Measurements from ENCODE around the gene ATG9A. TPM values are rescaled to one million over a fixed set of nuclear protein-coding genes. Genes with fewer than 3 reads are reported as not detected.

Gene ATG9A
- total RNA-seq: 52.5 and 113 TPM in 2 replicates

GRCh38 chr2:219229305-219230058 is at the start of gene ATG9A, which contains the start of gene ANKZF1:
Gene ATG9A (minus strand): TSS chr2:219229636. CDS start chr2:219228024, 1,612 bp downstream.
Gene ANKZF1 (plus strand): TSS chr2:219229806. CDS start chr2:219230258, 452 bp downstream.

GRCh38 chr2:219253753-219254589 is 24.5 kb upstream of the ATG9A start, which contains the start of gene TUBA4A:
Gene TUBA4A (minus strand): TSS chr2:219253918. CDS start chr2:219253858, 60 bp downstream.

GRCh38 chr2:219252900-219253752 is 23.7 kb upstream of the ATG9A start, which contains the start of gene TUBA4B:
Gene TUBA4B (plus strand): TSS chr2:219253243. CDS start chr2:219253408, 165 bp downstream.

GRCh38 chr2:219245148-219245898 is 15.9 kb upstream of the ATG9A start, which contains the start of the genes GLB1L and STK16:
Gene GLB1L (minus strand): TSS chr2:219245444. CDS start chr2:219243573, 1,871 bp downstream.
Gene STK16 (plus strand): TSS chr2:219245479. CDS start chr2:219246000, 521 bp downstream.

GRCh38 chr2:219218732-219219701 is 10.4 kb downstream of the ATG9A start, which contains the start of gene ABCB6:
Gene ABCB6 (minus strand): TSS chr2:219218958. CDS start chr2:219218673, 285 bp downstream.

GRCh38 chr2:219206328-219207133 is 22.9 kb downstream of the ATG9A start, which contains the start of gene ZFAND2B:
Gene ZFAND2B (plus strand): TSS chr2:219206782. CDS start chr2:219206988, 206 bp downstream.

GRCh38 chr2:219177552-219178376 is 51.7 kb downstream of the ATG9A start, which contains the start of gene RETREG2:
Gene RETREG2 (plus strand): TSS chr2:219178275. CDS start chr2:219178353, 78 bp downstream.

GRCh38 chr2:219176818-219177551 is 52.5 kb downstream of the ATG9A start, which contains the start of gene CNPPD1:
Gene CNPPD1 (minus strand): TSS chr2:219176925. CDS start chr2:219176828, 97 bp downstream.

GRCh38 chr2:219169930-219170654 is 59.3 kb downstream of the ATG9A start, which contains the start of gene SLC23A3:
Gene SLC23A3 (minus strand): TSS chr2:219170029. CDS start chr2:219169984, 45 bp downstream.

Other genes starting within 250 kb of the ATG9A start
- gene FEV, start 244.5 kb downstream of the ATG9A start, total RNA-seq: not detected in 2 replicates
- gene CRYBA2, start 236.2 kb downstream of the ATG9A start, total RNA-seq: not detected in 2 replicates
- not detected in 2 replicates for gene CFAP65, start 188.1 kb downstream of the ATG9A start, total RNA-seq
- gene IHH, start 168.7 kb downstream of the ATG9A start, total RNA-seq: 0.32 TPM in 1 of 2 replicates, not detected in the other
- gene NHEJ1, start 68.8 kb downstream of the ATG9A start, total RNA-seq: 17.2 and 22.2 TPM in 2 replicates
- 1.4 TPM in 1 of 2 replicates, not detected in the other for gene SLC23A3, start 59.6 kb downstream of the ATG9A start, total RNA-seq
- 16.9 and 26.8 TPM in 2 replicates for gene CNPPD1, start 52.7 kb downstream of the ATG9A start, total RNA-seq
- 43.0 and 46.3 TPM in 2 replicates for gene RETREG2, start 51.4 kb downstream of the ATG9A start, total RNA-seq
- 24.8 and 33.4 TPM in 2 replicates for gene ZFAND2B, start 22.9 kb downstream of the ATG9A start, total RNA-seq
- 17.2 and 17.9 TPM in 2 replicates for gene ABCB6, start 10.7 kb downstream of the ATG9A start, total RNA-seq
- 21.9 and 33.2 TPM in 2 replicates for gene ANKZF1, start 170 bp upstream of the ATG9A start, total RNA-seq
- 10.1 and 11.8 TPM in 2 replicates for gene GLB1L, start 15.8 kb upstream of the ATG9A start, total RNA-seq
- gene STK16, start 15.8 kb upstream of the ATG9A start, total RNA-seq: 14.2 and 20.8 TPM in 2 replicates
- not detected in 2 replicates for gene TUBA4B, start 23.6 kb upstream of the ATG9A start, total RNA-seq
- 15.6 and 16.3 TPM in 2 replicates for gene TUBA4A, start 24.3 kb upstream of the ATG9A start, total RNA-seq
- 12.0 and 32.1 TPM in 2 replicates for gene DNAJB2, start 49.7 kb upstream of the ATG9A start, total RNA-seq
- gene PTPRN, start 79.8 kb upstream of the ATG9A start, total RNA-seq: 22.6 and 64.0 TPM in 2 replicates
- not detected in 2 replicates for gene RESP18, start 103.1 kb upstream of the ATG9A start, total RNA-seq
- 48.9 and 119 TPM in 2 replicates for gene DNPEP, start 158.3 kb upstream of the ATG9A start, total RNA-seq
- gene DES, start 188.7 kb upstream of the ATG9A start, total RNA-seq: under 0.01 and 20.4 TPM in 2 replicates
- 8.5 and 11.7 TPM in 2 replicates for gene SPEG, start 205.2 kb upstream of the ATG9A start, total RNA-seq

Data from epithelial cell of alveolus of lung (primary cell).